DOHH2 (cell line): Measurements from ENCODE around the gene TNFRSF21.

Experiments
- EZH2phosphoT487 ChIP-seq: fragments of 200-600 bp; sonication (generic); IDR thresholded peaks from 2 replicates; pipeline ENCODE4 v1.6.1; 2017; ENCODE audit warnings: borderline replicate concordance, mild to moderate bottlenecking, antibody characterized with exemption, low read length, moderate library complexity, mixed read lengths
- TF ChIP-seq, protein P1 (sequence below): fragments of 200-600 bp; sonication (generic); IDR thresholded peaks from one replicate; pipeline ENCODE4 v1.5.1; 2014; ENCODE audit warnings: antibody characterized with exemption, mild to moderate bottlenecking, low read depth, low read length; ENCODE audit not compliant: poor library complexity, severe bottlenecking

DNA sequence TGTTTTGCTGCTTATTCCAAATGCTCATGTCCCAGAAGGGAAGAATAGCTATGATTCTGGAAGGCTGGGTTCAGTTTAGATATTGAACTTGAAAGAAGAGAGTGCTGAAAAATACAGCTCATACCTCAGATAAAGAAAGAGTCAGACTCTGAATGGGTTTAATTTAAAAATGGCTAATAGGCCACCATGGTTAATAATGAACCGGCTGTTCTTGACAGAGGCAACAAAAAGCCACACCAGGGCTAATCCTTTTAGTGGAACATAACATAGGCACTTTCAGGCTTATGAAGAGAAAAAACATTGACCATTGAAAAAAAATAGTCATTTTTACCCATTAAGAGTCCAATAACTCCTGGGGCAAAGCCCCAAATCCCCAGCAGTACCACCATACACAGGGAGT lies 59.4 kb downstream of the TNFRSF21 start:
- TF ChIP-seq, protein P1, sequence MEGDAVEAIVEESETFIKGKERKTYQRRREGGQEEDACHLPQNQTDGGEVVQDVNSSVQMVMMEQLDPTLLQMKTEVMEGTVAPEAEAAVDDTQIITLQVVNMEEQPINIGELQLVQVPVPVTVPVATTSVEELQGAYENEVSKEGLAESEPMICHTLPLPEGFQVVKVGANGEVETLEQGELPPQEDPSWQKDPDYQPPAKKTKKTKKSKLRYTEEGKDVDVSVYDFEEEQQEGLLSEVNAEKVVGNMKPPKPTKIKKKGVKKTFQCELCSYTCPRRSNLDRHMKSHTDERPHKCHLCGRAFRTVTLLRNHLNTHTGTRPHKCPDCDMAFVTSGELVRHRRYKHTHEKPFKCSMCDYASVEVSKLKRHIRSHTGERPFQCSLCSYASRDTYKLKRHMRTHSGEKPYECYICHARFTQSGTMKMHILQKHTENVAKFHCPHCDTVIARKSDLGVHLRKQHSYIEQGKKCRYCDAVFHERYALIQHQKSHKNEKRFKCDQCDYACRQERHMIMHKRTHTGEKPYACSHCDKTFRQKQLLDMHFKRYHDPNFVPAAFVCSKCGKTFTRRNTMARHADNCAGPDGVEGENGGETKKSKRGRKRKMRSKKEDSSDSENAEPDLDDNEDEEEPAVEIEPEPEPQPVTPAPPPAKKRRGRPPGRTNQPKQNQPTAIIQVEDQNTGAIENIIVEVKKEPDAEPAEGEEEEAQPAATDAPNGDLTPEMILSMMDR = no peak
- TF ChIP-seq EZH2phosphoT487 = no peak
